ENCODE data around the gene AKAP6. TPM values are rescaled to one million over a fixed set of nuclear protein-coding genes. Genes with fewer than 3 reads are reported as not detected.

Gene AKAP6
- total and polyA plus RNA-seq, 4 donors: 0.42 to 3.2 (median 1.7) TPM

- no peak for DNase-seq (ENCODE audit: low spot score)
- no peaks in the 10 kb centered on the region for H3K4me1 ChIP-seq (ENCODE audit: control insufficient read depth in 4 of 4, insufficient read depth in 4 of 4, low read length in 3 of 4)
Measured at GRCh38 chr14:32414808-32415255, 85.7 kb downstream of the AKAP6 start.

GRCh38 chr14:32417956-32418552 lies 89.0 kb downstream of the AKAP6 start:
- no peak overlapping the region for H3K4me3 ChIP-seq (ENCODE audit: low read depth in 1 of 3, low read length in 3 of 3)
- 59% methylated on average over 4 of the region's 4 CpGs for WGBS
- H3K4me1 ChIP-seq (ENCODE audit: control insufficient read depth in 4 of 4, insufficient read depth in 4 of 4, low read length in 3 of 4): no peaks in the 10 kb centered on the region
- H3K36me3 ChIP-seq (ENCODE audit: control insufficient read depth in 4 of 4, insufficient read depth in 3 of 4, low read depth in 1 of 4, low read length in 3 of 4): no peaks in the 10 kb centered on the region
- no peak overlapping the region for H3K27ac ChIP-seq (ENCODE audit: low read depth in 1 of 2, low read length in 2 of 2)
- H3K27me3 ChIP-seq (ENCODE audit: control insufficient read depth in 4 of 4, insufficient read depth in 4 of 4, low read length in 3 of 4): no peaks in the 10 kb centered on the region
- peaks cover 0 to 5% (median 0%) of the 10 kb centered on the region in 4 donors for H3K9me3 ChIP-seq (ENCODE audit: control insufficient read depth in 4 of 4, low read length in 3 of 4)
- H3K9ac ChIP-seq (ENCODE audit: low read depth in 1 of 2, low read length in 2 of 2): no peak overlapping the region
- no peak for DNase-seq (ENCODE audit: low spot score)
- TF ChIP-seq YY1 (IDR thresholded peaks at IDR 0.05): no peak
- TF ChIP-seq JUND (IDR thresholded peaks at IDR 0.05): no peak
- no peak for TF ChIP-seq RAD21 (IDR thresholded peaks at IDR 0.05)
- TF ChIP-seq MAX (IDR thresholded peaks at IDR 0.05): no peak
- no peak for TF ChIP-seq SP1 (IDR thresholded peaks at IDR 0.05)
- no peak for TF ChIP-seq TAF1 (conservative IDR thresholded peaks at IDR 0.05)
- TF ChIP-seq ZBTB33 (IDR thresholded peaks at IDR 0.05): no peak
- TF ChIP-seq EGR1 (IDR thresholded peaks at IDR 0.05; ENCODE audit: low read depth in 2 of 2): no peak
- no peak for TF ChIP-seq FOXA2 (IDR thresholded peaks at IDR 0.05)
- no peak for TF ChIP-seq NR2F2 (IDR thresholded peaks at IDR 0.05)
- TF ChIP-seq HNF4A (conservative IDR thresholded peaks at IDR 0.05): no peak
- no peak for TF ChIP-seq RXRA (IDR thresholded peaks at IDR 0.05)
- TF ChIP-seq CTCF (IDR thresholded peaks at IDR 0.05; ENCODE audit: low read depth, low read length, missing input control): no peak
- no peak for TF ChIP-seq REST (IDR thresholded peaks at IDR 0.05)

More at GRCh38 chr14:32414808-32415255, 85.7 kb downstream of the AKAP6 start:
- Histone ChIP-seq H3K27me3 (ENCODE audit: control insufficient read depth in 4 of 4, insufficient read depth in 4 of 4, low read length in 3 of 4) (no peaks in the 10 kb centered on the region), H3K9ac (ENCODE audit: low read depth in 1 of 2, low read length in 2 of 2) (no peak overlapping the region), H3K36me3 (ENCODE audit: control insufficient read depth in 4 of 4, insufficient read depth in 3 of 4, low read depth in 1 of 4, low read length in 3 of 4) (no peaks in the 10 kb centered on the region), H3K27ac (ENCODE audit: low read depth in 1 of 2, low read length in 2 of 2) (no peak overlapping the region), H3K4me3 (ENCODE audit: low read depth in 1 of 3, low read length in 3 of 3) (no peak overlapping the region), H3K9me3 (ENCODE audit: control insufficient read depth in 4 of 4, low read length in 3 of 4) (no peaks in the 10 kb centered on the region)
- 55% methylated on average over 3 of the region's 3 CpGs for WGBS
- TF ChIP-seq ZBTB33 (IDR thresholded peaks at IDR 0.05) (no peak), HNF4G (IDR thresholded peaks at IDR 0.05) (no peak)
